GM12891 (cell line): ENCODE data around the gene PPDPF.

Experiments used
- POLR2A ChIP-seq: IDR thresholded peaks from 2 replicates; pipeline ENCODE4 v1.6.1; 2011; ENCODE audit warnings: low read depth, low read length, control low read depth
- POLR2AphosphoS5 ChIP-seq: IDR thresholded peaks from 2 replicates; pipeline ENCODE4 v1.6.1; 2011; ENCODE audit warnings: low read depth, low read length, control low read depth

- TF ChIP-seq POLR2A (no peak), POLR2AphosphoS5 (no peak)
Observed at GRCh38 chr20:63532449-63532971, 11.9 kb downstream of the PPDPF start.
